ENCODE data around the gene CRYBG1. TPM values are rescaled to one million over a fixed set of nuclear protein-coding genes. Genes with fewer than 3 reads are reported as not detected.

Gene CRYBG1
- total RNA-seq, 1 donor from 2014 or later, result 3.0 TPM

GRCh38 chr6:106495014-106495413 lies 134.5 kb downstream of the CRYBG1 start:
- Mint-ChIP-seq H3K27me3 (peaks cover 6% of the 10 kb centered on the region), H3K36me3 (ENCODE audit: insufficient read depth) (no peaks in the 10 kb centered on the region), H3K27ac (no peak overlapping the region), H3K9me3 (ENCODE audit: low read depth) (no peaks in the 10 kb centered on the region), H3K4me3 (ENCODE audit: low read depth) (no peak overlapping the region), H3K4me1 (ENCODE audit: low read depth) (peaks cover 3% of the 10 kb centered on the region)
- TF ChIP-seq, protein P1, sequence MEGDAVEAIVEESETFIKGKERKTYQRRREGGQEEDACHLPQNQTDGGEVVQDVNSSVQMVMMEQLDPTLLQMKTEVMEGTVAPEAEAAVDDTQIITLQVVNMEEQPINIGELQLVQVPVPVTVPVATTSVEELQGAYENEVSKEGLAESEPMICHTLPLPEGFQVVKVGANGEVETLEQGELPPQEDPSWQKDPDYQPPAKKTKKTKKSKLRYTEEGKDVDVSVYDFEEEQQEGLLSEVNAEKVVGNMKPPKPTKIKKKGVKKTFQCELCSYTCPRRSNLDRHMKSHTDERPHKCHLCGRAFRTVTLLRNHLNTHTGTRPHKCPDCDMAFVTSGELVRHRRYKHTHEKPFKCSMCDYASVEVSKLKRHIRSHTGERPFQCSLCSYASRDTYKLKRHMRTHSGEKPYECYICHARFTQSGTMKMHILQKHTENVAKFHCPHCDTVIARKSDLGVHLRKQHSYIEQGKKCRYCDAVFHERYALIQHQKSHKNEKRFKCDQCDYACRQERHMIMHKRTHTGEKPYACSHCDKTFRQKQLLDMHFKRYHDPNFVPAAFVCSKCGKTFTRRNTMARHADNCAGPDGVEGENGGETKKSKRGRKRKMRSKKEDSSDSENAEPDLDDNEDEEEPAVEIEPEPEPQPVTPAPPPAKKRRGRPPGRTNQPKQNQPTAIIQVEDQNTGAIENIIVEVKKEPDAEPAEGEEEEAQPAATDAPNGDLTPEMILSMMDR (IDR thresholded peaks at IDR 0.05; ENCODE audit: unreplicated experiment), result no peak
- no peak for DNase-seq (ENCODE audit: low spot score, unreplicated experiment)

DNA sequence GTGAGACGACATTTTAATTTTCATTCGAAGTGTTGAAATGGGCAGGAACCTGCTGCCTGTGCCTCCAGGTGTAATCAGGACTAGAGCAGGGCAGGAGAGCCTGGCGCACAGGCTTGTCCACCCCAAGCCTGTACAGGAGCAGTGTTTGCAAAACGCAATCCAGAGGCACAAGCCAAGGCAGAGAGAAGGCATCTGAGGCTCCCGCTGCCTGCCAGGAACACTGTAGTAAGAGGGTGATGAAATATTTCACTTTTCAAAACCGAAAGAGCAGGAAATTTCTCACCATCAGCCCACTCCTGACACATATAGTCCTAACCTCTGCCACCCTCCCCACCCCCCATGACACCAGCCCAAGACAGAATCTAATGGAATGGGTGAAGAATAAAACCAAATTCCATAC lies 136.3 kb downstream of the CRYBG1 start:
- TF ChIP-seq, protein P1 (IDR thresholded peaks at IDR 0.05; ENCODE audit: unreplicated experiment), result no peak
- Mint-ChIP-seq H3K4me1 (ENCODE audit: low read depth) (peaks cover 3% of the 10 kb centered on the region), H3K27me3 (peaks cover 7% of the 10 kb centered on the region), H3K27ac (no peak overlapping the region), H3K36me3 (ENCODE audit: insufficient read depth) (no peaks in the 10 kb centered on the region), H3K9me3 (ENCODE audit: low read depth) (no peaks in the 10 kb centered on the region), H3K4me3 (ENCODE audit: low read depth) (no peak overlapping the region)
- DNase-seq (ENCODE audit: low spot score, unreplicated experiment), result no peak

DNA sequence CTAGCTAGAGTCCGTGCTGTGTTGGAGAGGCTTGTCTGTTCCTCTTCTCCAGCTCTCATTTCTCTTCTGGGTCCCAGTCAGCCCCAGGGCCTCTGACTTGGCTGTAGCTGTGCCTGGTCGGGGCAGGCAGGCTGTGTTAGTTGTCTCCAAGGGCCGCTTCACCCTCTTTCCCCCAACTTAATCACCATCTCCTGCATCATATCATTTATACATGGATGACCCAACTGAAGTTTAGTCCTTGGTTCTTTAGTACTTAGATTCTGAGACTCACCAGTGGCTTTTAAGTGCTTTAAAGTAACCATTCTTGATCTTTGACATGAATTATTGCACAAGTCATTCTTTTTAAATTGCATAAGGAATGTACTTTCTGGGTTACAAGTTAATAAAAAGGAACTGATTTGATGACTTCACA lies 141.4 kb downstream of the CRYBG1 start:
- peaks cover 18% of the 10 kb centered on the region for H3K27me3 Mint-ChIP-seq
- no peaks in the 10 kb centered on the region for H3K9me3 Mint-ChIP-seq (ENCODE audit: low read depth)
- no peaks in the 10 kb centered on the region for H3K4me1 Mint-ChIP-seq (ENCODE audit: low read depth)
- H3K27ac Mint-ChIP-seq, result no peak overlapping the region
- DNase-seq (ENCODE audit: low spot score, unreplicated experiment), result no peak
- H3K4me3 Mint-ChIP-seq (ENCODE audit: low read depth), result no peak overlapping the region
- no peaks in the 10 kb centered on the region for H3K36me3 Mint-ChIP-seq (ENCODE audit: insufficient read depth)
- TF ChIP-seq, protein P1 (IDR thresholded peaks at IDR 0.05; ENCODE audit: unreplicated experiment), result no peak

DNA sequence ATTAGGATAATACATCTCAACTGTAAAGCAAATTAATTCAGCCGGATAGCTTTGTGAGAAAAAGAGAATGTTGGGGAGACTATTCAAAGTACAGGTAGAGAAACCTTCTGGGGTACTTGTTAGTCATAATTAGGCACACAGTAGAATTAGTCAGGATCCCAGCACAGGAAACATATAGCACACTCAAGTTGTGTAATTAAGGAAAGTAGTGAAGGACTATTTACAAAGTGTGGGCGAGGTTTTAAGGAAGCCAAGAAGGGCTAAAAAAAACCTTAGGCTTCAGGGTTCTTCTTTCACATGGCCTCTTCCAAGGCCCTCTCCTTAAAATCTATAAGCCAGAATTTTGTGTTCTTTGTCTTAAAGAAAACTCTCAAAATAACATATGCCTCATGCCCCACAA lies 142.0 kb downstream of the CRYBG1 start:
- H3K27me3 Mint-ChIP-seq, result peaks cover 24% of the 10 kb centered on the region
- TF ChIP-seq, protein P1 (IDR thresholded peaks at IDR 0.05; ENCODE audit: unreplicated experiment), result no peak
- no peaks in the 10 kb centered on the region for H3K9me3 Mint-ChIP-seq (ENCODE audit: low read depth)
- H3K4me1 Mint-ChIP-seq (ENCODE audit: low read depth), result no peaks in the 10 kb centered on the region
- no peak overlapping the region for H3K4me3 Mint-ChIP-seq (ENCODE audit: low read depth)
- no peaks in the 10 kb centered on the region for H3K36me3 Mint-ChIP-seq (ENCODE audit: insufficient read depth)
- no peak overlapping the region for H3K27ac Mint-ChIP-seq
- no peak for DNase-seq (ENCODE audit: low spot score, unreplicated experiment)

- TF ChIP-seq, protein P1 (IDR thresholded peaks at IDR 0.05; ENCODE audit: unreplicated experiment), result no peak
- H3K4me1 Mint-ChIP-seq (ENCODE audit: low read depth), result peaks cover 12% of the 10 kb centered on the region
- H3K27ac Mint-ChIP-seq, result no peak overlapping the region
- DNase-seq (ENCODE audit: low spot score, unreplicated experiment), result no peak
- H3K36me3 Mint-ChIP-seq (ENCODE audit: insufficient read depth), result no peaks in the 10 kb centered on the region
- no peaks in the 10 kb centered on the region for H3K9me3 Mint-ChIP-seq (ENCODE audit: low read depth)
- no peak overlapping the region for H3K4me3 Mint-ChIP-seq (ENCODE audit: low read depth)
- peaks cover 69% of the 10 kb centered on the region for H3K27me3 Mint-ChIP-seq
Measured at GRCh38 chr6:106508277-106508676, 147.8 kb downstream of the CRYBG1 start.
